NCI-H748 treated with DMSO at 0.1 percent for 48 hours (cell line): ENCODE measurements around the gene SYP.

Experiments
- DNase-seq: peaks from one replicate; lab custom pipeline; 2025; lab: John Stamatoyannopoulos, UW

The SYP gene

GRCh38 chrX:49199906-49200771, at the start of gene SYP:
SYP (minus strand) TSS chrX:49200193; CDS start chrX:49200186, 7 bp downstream.
- peak; percentile 53 for DNase-seq

DNA sequence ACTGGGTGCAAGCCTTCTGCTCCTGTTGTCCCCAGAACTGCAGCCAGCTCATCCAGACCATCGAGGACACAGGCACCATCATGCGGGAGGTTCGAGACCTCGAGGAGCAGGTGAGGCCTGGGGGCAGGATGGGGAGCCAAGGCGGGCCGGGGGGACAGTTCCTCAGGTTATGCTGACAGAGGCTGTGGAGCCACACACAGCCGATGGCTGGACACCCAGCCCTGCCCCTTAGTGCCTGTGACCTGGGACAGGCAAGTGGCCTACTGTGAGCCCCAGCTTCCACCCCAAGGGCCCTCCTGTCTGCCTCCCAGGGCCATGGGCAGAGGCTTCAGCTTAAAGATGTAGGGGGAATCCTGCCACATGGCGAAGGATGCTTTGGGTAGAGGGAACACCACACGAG, 49.6 kb upstream of the SYP start:
- DNase-seq, result no peak

GRCh38 chrX:49249071-49249470, 49.1 kb upstream of the SYP start:
- DNase-seq, result no peak

- no peak for DNase-seq
Measured at GRCh38 chrX:49247916-49248811, 48.2 kb upstream of the SYP start.

GRCh38 chrX:49247346-49247745, 47.4 kb upstream of the SYP start:
- DNase-seq, result no peak

DNA sequence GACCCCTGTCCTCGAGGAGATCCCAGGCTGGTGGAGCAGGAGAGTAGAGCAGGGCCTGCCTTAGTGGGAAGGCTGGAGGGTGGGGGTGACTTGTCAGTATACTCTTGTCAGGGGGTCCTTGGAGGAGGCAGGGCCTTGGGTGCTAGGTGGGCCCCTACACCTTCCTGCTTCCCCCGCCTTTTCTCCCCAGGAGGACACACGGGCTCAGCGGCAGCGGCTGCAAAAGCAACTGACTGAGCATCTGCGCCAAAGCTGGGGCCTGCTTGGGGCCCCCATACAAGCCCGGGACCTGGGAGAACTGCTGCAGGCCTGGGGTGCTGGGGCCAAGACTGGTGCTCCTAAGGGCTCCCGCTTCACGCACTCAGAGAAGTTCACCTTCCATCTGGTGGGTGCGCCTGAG, 46.5 kb upstream of the SYP start:
- no peak for DNase-seq

- no peak for DNase-seq
Measured at GRCh38 chrX:49244207-49244606, 44.2 kb upstream of the SYP start.

- DNase-seq, result no peak
Measured at GRCh38 chrX:49243166-49243565, 43.2 kb upstream of the SYP start.

GRCh38 chrX:49242545-49243066, 42.6 kb upstream of the SYP start:
- no peak for DNase-seq

- DNase-seq, result no peak
Measured at GRCh38 chrX:49238735-49239134, 38.7 kb upstream of the SYP start.

DNA sequence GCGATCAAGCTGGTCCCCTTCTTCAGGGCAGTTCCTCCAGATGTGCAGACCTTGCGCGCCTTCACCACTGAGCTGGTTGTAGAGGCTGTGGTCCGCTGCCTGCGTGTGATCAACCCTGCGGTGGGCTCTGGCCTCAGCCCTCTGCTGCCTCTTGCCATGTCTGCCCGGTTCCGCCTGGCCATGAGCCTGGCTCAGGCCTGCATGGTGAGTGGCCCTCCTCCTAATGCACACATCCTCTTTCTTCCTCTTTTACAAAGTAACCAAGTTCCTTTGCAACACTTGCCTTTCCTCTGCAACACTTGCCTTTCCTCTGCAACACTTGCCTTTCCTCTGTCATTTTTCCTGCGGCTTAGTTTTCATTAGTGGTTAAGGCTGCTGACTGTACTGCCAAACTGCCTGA, 37.1 kb upstream of the SYP start:
- DNase-seq, result no peak

DNA sequence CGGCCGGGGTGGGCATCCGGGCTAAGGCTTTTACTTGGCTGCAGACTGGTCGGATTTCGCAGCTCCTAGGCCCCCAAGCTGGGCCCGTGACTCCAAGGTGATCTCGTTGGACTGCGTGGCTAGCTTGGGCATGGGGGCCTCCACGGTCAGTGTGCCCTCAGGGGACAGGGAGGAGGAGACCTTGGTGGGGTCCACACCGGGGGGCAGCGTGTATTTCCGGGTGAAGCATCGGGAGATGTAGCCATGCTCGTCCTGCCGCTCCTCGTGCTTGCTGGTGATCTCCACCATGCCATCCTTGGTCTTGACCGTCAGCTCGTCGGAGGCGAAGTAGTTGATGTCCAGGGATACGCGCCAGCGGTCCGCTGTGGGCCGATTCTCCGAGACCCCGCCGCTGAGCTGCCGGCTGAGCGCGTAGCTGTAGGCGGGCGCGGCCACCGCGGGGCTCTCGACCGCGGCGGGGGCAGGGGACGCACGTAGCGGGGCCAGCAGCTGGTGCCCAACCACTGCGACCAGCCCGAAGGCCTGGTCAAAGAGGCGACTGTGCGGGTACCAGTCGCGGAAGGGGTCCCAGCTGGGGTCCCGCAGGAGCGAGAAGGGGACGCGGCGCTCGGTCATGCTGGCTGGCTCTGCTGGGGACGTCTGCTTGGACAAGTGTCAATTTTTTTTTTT, 34.0 kb upstream of the SYP start:
- no peak for DNase-seq

DNA sequence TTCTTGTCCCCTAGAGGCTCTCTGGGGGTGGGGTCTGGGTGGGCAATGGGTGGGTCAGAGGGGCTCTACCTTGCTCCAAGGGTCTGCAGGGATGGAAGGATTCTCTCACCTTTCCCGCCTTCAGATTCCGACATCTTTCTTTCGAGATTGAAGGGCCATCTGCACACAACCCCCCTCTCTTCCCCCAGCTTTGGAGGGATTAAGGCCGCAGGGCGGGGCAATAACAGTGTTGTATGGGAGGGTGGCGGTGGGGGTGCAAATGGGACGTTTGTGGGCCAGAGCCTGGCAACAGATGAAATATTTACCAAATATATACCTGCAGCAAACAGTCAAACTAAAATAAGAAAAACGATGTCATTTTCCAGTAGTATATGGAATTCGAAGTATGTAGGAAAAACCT, 33.2 kb upstream of the SYP start, which contains the start of gene CACNA1F:
Gene CACNA1F, minus strand, starts transcription at position 165 of the 400 bp plus-strand sequence. Its CDS starts 31 bp downstream, at position 134.
- DNase-seq, result no peak

- DNase-seq, result no peak
Measured at GRCh38 chrX:49232525-49232924, 32.5 kb upstream of the SYP start.

GRCh38 chrX:49231333-49232000, 31.5 kb upstream of the SYP start:
- DNase-seq, result no peak

DNA sequence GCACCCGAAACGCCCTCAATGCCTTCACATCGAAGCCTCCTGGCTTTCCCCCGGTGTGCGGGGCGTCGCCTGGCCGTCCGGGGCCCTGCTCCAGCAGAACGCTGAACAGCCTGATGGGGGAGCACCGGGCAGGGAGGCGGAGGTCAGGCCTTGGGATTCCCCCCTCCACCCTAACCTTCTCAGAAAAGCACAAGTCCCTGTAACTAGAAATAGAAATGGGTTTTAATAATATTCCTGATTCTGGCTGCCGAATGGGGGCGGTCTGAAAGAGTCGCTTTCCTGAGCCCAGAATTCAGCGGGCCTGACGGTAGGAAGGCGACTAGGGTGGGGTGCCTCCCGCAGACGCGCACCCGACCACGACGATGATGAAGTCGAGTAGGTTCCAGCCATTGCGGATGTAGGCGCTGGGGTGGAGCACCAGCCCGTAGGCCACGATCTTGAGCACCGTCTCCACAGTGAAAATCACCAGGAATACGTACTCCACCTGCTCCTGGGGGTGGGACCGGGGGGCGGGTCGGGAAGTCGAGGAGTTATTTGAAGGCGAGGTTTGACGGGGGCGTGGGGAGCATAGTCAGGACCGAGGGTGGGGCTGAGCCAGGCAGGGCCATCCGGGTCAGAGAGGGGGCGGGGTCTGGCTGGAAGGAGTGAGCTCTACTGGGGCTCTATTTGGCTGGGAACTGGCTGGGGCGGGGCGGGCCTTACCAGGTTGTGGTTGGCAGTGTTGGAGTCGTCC, 30.7 kb upstream of the SYP start:
- DNase-seq, result no peak

DNA sequence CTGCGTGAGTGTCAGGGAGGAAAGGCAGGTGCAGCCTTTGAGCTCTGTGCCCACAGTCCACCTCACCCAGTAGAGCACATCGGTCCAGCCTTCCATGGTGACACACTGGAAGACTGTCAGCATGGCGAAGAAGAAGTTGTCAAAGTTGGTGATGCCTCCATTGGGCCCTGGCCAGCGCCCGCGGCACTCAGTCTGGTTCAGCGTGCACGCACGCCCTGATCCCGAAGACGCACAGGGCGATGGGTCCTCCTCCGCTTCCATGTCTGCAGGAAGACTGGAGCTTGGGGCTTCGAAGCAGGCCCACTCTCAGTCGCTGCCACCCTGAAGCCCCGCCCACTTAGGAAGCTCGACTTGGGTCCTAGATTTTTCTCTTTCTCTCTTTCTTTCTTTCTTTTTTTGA, 28.2 kb upstream of the SYP start:
- no peak for DNase-seq

DNA sequence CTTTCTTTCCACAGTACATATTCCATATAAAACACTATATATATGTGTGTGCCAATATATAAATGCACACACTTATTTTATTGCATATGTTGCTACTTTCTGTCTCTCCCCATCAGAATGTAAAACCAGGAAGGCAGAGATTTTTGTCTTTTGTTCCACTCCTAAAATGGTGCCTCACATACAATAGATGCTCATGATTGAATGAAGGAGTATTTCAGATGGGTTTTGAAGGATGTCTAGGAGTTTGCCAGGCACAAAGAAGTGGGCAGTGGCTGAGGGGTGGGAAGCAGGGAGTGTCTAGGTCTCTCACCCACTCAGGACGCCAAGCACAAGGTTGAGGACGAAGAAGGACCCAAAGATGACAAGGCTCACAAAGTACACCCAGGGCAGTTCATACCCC, 27.7 kb upstream of the SYP start:
- no peak for DNase-seq

DNA sequence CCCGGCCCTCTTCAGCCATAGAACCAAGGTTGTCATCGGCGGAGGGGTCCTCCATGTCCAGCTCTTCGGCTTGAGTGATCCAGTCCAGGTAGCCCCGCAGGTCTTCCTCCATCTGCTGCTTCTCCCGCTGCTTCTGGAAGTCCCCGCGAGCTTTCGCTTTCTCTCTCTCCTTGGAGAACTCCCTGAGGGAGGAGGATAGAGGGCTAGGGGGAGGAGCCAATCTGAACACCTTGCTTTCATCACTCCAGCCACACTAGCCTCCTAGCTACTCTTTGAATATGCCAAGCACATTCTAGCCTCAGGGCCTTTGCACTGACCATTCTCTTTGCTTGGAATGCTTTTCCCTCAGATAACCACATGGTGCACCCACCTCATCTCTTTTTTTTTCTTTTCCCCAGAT, 27.0 kb upstream of the SYP start:
- no peak for DNase-seq

DNA sequence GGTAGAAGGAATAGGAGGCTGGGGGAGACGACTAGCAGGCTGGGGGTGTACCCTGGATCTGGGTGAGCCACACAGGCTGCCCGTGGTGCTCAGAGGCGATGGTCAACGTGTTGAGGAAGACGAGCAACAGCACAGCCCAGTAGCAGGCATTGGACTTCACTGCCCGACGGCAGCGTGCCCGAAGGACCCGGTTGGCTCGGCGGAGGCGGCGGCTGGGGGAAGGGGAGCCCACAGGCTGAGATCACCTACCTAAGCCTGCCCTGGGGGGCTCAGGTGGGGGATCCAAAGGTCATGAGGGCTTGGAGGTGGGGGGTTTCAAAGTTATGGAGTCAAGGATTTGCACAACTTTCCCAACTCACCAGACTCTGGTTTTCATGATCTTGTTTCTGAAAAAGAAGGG, 25.9 kb upstream of the SYP start:
- DNase-seq, result no peak

DNA sequence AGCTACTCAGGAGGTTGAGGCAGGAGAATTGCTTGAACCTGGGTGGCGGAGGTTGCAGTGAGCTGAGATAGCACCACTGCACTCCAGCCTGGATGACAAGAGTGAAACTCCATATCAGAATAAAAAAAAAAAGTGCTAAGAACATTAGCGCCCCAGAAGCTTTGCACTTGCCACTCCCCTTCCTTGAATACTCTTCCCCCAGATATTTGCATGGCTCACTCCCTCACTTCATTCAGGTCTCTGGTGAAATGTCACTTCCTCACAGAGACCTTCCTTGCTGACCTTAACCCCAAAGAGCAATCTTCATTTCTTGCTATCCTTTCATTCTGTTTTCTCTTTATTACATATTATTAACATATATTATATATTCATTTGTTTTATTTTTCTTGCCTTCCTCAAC, 21.9 kb upstream of the SYP start:
- no peak for DNase-seq
